DMS79 treated with DMSO at 0.1 percent for 48 hours (cell line): Measurements from ENCODE around the gene DPEP2NB.
"Not testable (repeated sequence)": the region's sequence is repeated elsewhere in the genome, so short reads cannot be mapped to it uniquely, and the experiment has no call there.

Experiments used
- DNase-seq: peaks from one replicate; lab custom pipeline; 2025; lab: John Stamatoyannopoulos, UW

The DPEP2NB gene

GRCh38 chr16:67982011-67982696 is 33.6 kb downstream of the DPEP2NB start:
- no peak for DNase-seq

GRCh38 chr16:67979955-67980678 is 35.6 kb downstream of the DPEP2NB start, which contains the start of gene DPEP3:
TSS of gene DPEP3 (minus strand) at chr16:67980499. CDS start at chr16:67980380, 119 bp downstream.
- no peak for DNase-seq

GRCh38 chr16:67977469-67978227 is 38.1 kb downstream of the DPEP2NB start:
- no peak for DNase-seq

- no peak for DNase-seq
Measured at GRCh38 chr16:67977005-67977404, 38.7 kb downstream of the DPEP2NB start.

DNA sequence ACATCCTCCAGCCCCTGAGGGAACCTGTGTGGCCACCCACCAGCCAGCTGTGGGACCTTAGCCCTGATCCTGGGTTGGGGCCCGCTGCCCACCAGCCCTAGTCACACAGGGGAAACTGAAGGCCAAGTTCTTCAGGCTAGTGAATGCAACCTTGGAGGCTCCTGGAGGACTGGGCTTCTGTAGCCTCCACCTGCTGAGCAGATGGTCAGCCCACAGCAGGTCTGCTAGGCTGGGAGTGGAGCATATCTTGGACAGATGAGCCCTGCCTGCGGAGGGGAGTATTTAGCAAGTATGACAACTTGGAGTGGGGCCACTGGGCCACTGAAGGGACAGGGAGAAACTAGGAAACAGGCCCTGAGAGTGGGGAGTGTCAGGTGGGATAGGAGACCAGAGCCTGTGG is 39.5 kb downstream of the DPEP2NB start:
- DNase-seq, result no peak

- no peak for DNase-seq
Measured at GRCh38 chr16:67975321-67976105, 40.2 kb downstream of the DPEP2NB start.

GRCh38 chr16:67972285-67972684 is 43.4 kb downstream of the DPEP2NB start:
- not testable (repeated sequence) for DNase-seq

- DNase-seq, result no peak
Measured at GRCh38 chr16:67971111-67971510, 44.6 kb downstream of the DPEP2NB start.

DNA sequence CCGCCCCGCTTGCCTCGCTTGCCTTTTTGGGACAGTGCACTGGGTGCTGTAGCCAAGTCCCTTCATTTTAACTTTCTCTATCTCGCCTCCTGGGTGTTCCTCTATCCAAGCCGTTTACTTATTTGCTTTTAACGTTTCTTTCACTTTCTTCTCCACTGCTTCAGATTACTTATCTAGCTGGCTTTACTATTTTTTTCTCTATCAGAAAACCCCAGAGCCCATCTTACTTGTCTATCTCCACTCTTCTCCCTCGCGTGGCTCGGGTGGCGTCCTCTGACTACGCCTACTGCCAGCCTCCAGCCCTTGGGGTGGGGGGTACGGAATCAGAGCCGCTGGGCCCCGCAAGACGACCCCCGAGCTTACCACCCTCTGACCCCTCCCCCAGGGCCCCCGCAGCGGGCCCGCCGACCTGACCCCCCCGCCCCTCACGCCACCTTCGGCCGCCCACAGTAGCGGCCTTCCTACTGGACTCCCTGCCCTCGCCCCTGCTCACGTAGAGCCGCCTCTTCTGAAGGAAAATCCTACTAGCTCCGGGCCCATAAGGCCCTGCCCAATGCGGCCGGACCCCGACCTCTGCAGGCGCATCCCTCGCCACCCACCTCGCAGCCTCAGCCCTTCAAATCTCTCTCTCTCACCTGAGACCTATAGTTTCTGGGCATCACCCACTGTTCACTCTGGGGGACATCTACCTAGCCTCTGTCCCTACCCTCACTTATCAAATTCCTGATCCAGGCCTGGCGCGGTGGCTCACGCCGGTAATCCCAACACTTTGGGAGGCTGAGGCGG is 46.3 kb downstream of the DPEP2NB start:
- DNase-seq, result no peak

DNA sequence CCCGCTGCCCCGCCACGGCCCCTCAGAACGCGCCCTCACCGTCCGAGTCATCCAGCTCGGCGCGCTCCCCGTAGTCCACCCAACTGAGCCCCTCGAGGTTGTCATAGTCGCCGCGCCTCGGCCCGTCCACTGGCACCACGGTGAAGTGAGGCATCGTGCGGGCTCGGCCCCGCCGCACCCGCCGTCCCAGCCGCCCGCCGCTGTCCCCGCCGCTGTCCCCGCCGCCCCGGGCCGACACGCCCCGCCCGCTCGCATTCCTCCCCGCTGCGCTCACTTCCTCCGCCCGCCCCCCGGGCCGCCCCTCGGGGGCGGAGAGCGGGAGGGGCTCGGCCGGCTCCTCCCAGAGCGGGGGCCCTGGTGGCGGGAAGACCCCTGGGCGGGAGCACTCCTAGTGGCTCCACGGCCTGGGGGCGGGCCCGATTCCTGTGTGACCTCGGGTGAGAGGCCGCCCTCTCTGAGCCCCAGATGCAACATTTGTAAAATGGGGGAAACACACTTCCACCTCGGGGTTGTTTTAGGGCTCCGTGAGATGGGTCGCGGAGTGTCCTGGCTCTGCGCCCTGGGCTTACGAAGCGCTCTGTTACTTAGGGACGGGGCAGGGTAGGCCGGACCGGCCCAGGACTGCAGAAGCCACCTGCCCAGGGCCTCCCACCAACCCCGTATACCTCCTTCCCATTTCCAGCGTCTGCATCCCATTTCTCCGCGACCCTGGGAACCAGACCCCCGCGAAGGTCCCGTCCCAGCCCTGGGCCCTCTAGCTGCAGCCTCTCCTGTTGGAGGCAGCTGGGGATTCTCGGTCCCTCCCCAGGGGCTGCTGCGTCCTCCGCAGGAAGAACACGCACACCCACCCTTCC is 47.1 kb downstream of the DPEP2NB start, which contains the start of gene SLC12A4:
Gene SLC12A4, minus strand, starts transcription at position 238 of the 854 bp plus-strand sequence. Its CDS starts 84 bp downstream, at position 154.
- DNase-seq, result no peak

- no peak for DNase-seq
Measured at GRCh38 chr16:67967958-67968399, 47.7 kb downstream of the DPEP2NB start.

GRCh38 chr16:67967183-67967957 is 48.3 kb downstream of the DPEP2NB start:
- peak; percentile 15 for DNase-seq

- DNase-seq, result no peak
Measured at GRCh38 chr16:67966549-67967182, 49.0 kb downstream of the DPEP2NB start.

DNA sequence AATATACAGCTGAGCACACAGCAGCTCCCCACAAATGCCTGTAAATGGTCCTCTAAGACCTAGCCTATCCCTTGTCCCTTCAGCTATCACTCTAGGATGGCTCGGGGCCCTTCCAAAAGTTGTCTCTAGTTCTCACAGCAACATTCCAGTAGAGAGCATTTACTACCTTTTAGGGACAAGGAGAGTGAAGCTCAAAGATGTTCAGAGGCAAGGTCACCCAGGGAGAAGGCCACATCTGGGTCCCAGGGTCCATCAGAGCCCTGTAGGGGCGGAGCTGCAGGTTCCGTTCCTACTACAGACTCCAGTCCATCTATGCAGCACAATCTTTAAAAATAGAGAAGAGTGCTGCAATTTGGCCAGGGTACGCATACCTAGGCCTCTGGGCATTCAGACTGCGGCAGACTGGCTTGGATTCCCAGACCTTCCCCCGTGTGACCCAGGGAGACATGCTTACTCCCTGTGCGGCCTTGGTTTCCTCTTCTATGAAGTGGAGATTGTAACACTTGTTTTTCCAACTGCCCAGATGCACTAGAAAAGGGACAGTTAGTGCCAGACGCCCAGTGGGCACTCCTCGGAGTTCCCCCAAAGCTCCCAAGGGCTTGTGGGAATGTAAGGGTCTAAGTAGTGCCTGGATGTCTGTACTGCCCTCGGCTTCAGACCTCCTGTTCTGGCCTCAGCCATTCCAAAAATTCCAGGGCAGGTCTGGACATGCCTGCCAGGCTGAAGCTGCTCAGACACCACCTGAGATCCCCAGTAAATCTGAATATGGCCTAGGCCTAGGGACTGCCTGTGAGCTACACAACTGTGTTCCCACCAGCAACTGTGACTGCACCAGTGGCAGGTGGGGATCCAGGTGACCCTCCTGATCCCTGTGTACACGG is 49.8 kb downstream of the DPEP2NB start:
- peak; percentile 9 for DNase-seq

- DNase-seq, result no peak
Measured at GRCh38 chr16:67964477-67965131, 51.1 kb downstream of the DPEP2NB start.

GRCh38 chr16:67963662-67964321 is 51.9 kb downstream of the DPEP2NB start:
- no peak for DNase-seq
